Mammary epithelial cell (primary cell): ENCODE data around the gene SLC2A5.

Experiments used
- CTCF ChIP-seq, 2 donors: IDR thresholded peaks in 1 of 2; conservative IDR thresholded peaks in 1 of 2; 2 replicates each; pipeline ENCODE4 v1.5.1; 2011 to 2012; ENCODE audit warnings: inconsistent platforms in 2 of 2, low read length in 2 of 2, mild to moderate bottlenecking in 2 of 2, control low read depth in 1 of 2, low read depth in 1 of 2; ENCODE audit not compliant: insufficient read depth in 1 of 2; ENCODE audit errors: extremely low read depth in 1 of 2
- EZH2 ChIP-seq: IDR thresholded peaks from 2 replicates; pipeline ENCODE4 v1.6.1; 2012; ENCODE audit warnings: low read length, inconsistent platforms, borderline replicate concordance

GRCh38 chr1:8989061-8989460, 80.4 kb downstream of the SLC2A5 start:
- TF ChIP-seq CTCF (conservative IDR thresholded peaks at IDR 0.05 in 1 of 2, IDR thresholded peaks at IDR 0.05 in 1 of 2; ENCODE audit: extremely low read depth in 1 of 2, insufficient read depth in 1 of 2, low read depth in 1 of 2, low read length in 2 of 2) (no peak), EZH2 (no peak)
